MCF 10A (cell line): ENCODE results near the gene MARF1. TPM values are rescaled to one million over a fixed set of nuclear protein-coding genes. Genes with fewer than 3 reads are reported as not detected.

Experiments
- BruUV-seq: library from RNA; stranded (reverse); fragments of 400-500 nt; replicated peaks from 2 replicates; lab custom pipeline; 2021; lab: Mats Ljungman, UMichigan
- CTCF ChIA-PET: fragments of 300-600 bp; sonication (Branson Sonifier 250); formaldehyde crosslinking; extraction: SDS; loops from one replicate; lab custom pipeline; 2021; ENCODE audit warnings: antibody characterized with exemption, inconsistent platforms; lab: Yijun Ruan, JAX
- POLR2A ChIA-PET: fragments of 300-600, 350-650 bp; sonication (Branson Sonifier 250); formaldehyde crosslinking; extraction: SDS; loops from one replicate; lab custom pipeline; 2020; ENCODE audit warnings: antibody characterized with exemption, inconsistent platforms; lab: Yijun Ruan, JAX
- DNase-seq: peaks from one replicate; pipeline ENCODE4 v3.0.0-alpha.2; 2018; ENCODE audit not compliant: unreplicated experiment
- H3K27ac Mint-ChIP-seq: one replicate; pipeline ENCODE4 v1.8.0; 2022; ENCODE audit warnings: mild to moderate bottlenecking, low read depth, mixed read lengths; ENCODE audit not compliant: unreplicated experiment
- H3K27me3 Mint-ChIP-seq: one replicate; pipeline ENCODE4 v1.8.0; 2022; ENCODE audit warnings: mixed read lengths; ENCODE audit not compliant: insufficient read depth, unreplicated experiment
- H3K36me3 Mint-ChIP-seq: one replicate; pipeline ENCODE4 v1.8.0; 2022; ENCODE audit warnings: mild to moderate bottlenecking, moderate library complexity, mixed read lengths; ENCODE audit not compliant: insufficient read depth, unreplicated experiment
- H3K4me1 Mint-ChIP-seq: one replicate; pipeline ENCODE4 v1.8.0; 2022; ENCODE audit warnings: mixed read lengths; ENCODE audit not compliant: insufficient read depth, unreplicated experiment
- H3K4me3 Mint-ChIP-seq: one replicate; pipeline ENCODE4 v1.8.0; 2022; ENCODE audit warnings: mild to moderate bottlenecking, moderate library complexity, mixed read lengths; ENCODE audit not compliant: unreplicated experiment
- H3K9me3 Mint-ChIP-seq: one replicate; pipeline ENCODE4 v1.8.0; 2022; ENCODE audit warnings: mixed read lengths; ENCODE audit not compliant: unreplicated experiment
- CTCF ChIP-seq: fragments of 200-600 bp; IDR thresholded peaks from one replicate; pipeline ENCODE4 v1.8.0; 2022; ENCODE audit warnings: antibody characterized with exemption, mild to moderate bottlenecking; ENCODE audit not compliant: unreplicated experiment
- intact Hi-C: fragments of 100-400 bp; cut with micrococcal nuclease; formaldehyde crosslinking; loops from 2 replicates; pipeline ENCODE4 v1.14.1; 2022
- total RNA-seq: library from RNA; stranded (reverse); gene quantifications from 2 replicates; pipeline ENCODE4 v1.2.3, GENCODE V29; 2022

Gene MARF1
- total RNA-seq, 1 experiment from 2014 or later = 48.1 TPM

GRCh38 chr16:15544405-15544804 is 98.5 kb downstream of the MARF1 start:
- no peaks in the 10 kb centered on the region for H3K4me1 Mint-ChIP-seq
- no peak overlapping the region for H3K4me3 Mint-ChIP-seq
- intact Hi-C loops = no loop called here
- H3K9me3 Mint-ChIP-seq = no peaks in the 10 kb centered on the region
- DNase-seq = no peak
- TF ChIP-seq CTCF = no peak
- no peaks in the 10 kb centered on the region for H3K27me3 Mint-ChIP-seq
- ChIA-PET POLR2A (no interaction called here), CTCF (no interaction called here)
- H3K36me3 Mint-ChIP-seq = no peaks in the 10 kb centered on the region
- no TSS peak for BruUV-seq
- no peak overlapping the region for H3K27ac Mint-ChIP-seq

Other genes starting within 250 kb of the MARF1 start
- gene MPV17L, start 247.4 kb downstream of the MARF1 start, total RNA-seq = not detected in 2 replicates
- 3.3 and 4.3 TPM in 2 replicates for gene BMERB1, start 208.6 kb downstream of the MARF1 start, total RNA-seq
- gene NDE1, start 7.1 kb upstream of the MARF1 start, total RNA-seq = 121 and 162 TPM in 2 replicates
- not detected in 2 replicates for gene MYH11, start 213.9 kb upstream of the MARF1 start, total RNA-seq
- 54.7 and 70.1 TPM in 2 replicates for gene CEP20, start 245.4 kb upstream of the MARF1 start, total RNA-seq